Limb (tissue), 2 donors: Measurements from ENCODE around the gene CCDC171.
"Not testable (repeated sequence)": the region's sequence is repeated elsewhere in the genome, so short reads cannot be mapped to it uniquely, and the experiment has no call there.

Experiments
- DNase-seq, 2 donors: peaks; one replicate each; pipeline ENCODE4 v3.0.0-alpha.2; 2016; ENCODE audit errors: extremely low spot score in 2 of 2

The CCDC171 gene

DNA sequence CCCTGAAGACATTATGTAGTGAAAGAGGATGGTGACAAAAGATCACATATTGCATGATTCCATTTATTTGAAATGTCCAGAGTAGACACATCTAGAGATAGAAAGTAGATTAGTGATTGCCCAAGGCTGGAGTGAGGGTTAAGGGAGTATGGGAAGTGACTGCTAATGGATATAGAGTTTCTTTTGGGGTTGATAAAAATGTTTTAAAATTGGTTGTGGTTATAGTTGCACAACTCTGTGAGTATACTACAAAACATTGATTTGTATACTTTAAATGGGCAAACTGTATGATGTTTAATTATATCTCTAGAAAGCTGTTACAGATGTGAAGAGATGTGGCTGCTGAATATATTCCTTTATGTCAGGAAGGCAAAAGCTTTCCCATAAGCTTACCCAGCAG, 202.8 kb downstream of the CCDC171 start:
- no peak for DNase-seq

DNA sequence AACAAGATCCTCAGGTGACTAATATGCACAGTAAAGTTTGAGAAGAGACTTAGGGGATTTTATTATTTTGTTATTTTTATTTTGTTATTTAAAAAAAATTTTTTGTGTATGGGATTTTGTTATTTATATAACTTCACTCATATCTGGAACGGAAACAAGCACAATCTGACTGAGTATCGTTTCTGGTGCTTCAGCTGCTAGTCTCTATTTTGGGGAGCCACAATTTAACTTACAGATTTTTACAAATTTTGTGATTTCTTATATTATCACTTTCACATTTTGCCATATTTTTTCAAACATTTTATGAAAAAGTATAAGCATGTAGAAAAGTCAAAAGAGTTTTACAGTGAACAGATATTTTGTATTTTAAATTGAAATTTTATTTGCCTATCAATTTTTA, 208.7 kb downstream of the CCDC171 start:
- DNase-seq: no peak

DNA sequence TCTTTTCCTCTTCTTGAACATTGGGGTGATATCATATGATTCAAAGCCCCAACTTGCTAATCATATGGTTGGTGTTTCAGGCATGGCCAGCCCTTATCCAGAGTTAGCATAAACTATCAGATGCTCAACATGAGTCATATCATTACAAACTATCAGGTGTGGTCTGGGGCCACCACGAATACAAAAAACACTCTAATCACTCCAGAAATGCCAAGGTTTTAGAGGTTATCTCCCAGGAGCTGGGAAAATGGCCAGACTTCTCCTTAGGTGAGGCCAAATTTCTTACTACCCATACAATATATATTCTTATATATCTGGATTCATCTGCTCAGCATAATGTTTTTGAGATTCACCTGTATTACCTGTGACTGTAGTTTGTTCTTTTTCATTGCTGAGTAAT, 210.5 kb downstream of the CCDC171 start:
- no peak for DNase-seq

DNA sequence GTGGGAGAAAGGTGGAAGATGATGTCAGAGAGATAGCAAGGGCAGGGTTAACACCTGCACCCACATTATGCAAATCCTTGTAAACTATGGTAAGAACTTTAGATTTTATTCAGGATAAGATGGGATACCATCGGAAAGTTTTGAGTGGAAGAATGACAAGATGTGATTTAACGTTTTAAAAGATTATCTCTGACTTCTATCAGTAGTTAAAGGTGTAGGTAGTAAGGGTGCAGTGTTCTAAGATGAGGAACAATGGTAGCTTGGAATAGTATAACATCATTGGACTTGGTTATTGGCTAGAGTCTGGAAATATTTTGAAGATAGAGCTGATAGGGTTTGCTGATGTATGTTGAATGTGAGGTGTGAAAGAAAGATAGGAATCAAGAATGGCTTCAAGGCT, 211.3 kb downstream of the CCDC171 start:
- DNase-seq: no peak

DNA sequence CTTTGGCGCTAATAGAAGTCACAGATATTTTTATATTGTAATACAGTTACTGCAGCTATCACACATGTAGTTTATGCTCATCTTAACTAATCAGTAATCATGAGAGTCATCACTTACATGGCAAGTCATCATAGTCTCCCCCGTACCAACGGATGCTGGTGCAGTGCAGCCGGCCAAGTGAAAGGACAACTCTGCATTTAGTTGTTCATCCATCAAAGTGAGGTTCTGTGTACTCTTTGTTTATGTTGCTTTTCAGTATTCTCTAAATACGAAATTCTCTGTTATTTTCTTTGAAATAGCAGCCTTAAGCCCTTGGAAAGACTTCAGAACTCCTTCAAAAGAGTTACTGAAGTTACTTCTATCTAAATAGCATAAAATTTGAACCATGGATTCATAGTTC, 216.7 kb downstream of the CCDC171 start:
- no peak for DNase-seq

DNA sequence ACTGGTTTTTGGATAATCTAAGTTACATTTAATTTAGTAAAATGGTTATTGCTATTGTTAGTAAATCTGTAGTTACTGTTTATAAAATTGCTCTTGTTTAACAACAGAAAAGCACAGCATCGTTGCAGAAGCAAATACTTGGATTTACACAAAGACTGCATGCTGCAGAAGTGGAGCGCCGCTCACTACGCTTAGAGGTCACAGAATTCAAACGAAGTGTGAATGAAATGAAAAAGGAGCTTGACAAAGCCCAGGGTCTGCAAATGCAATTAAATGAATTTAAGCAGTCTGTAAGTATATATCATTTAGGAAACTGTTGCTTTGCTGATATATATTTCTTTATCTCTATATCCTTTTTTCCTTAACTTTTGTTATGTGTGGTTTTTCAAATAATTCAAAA, 226.0 kb downstream of the CCDC171 start:
- no peak for DNase-seq

DNA sequence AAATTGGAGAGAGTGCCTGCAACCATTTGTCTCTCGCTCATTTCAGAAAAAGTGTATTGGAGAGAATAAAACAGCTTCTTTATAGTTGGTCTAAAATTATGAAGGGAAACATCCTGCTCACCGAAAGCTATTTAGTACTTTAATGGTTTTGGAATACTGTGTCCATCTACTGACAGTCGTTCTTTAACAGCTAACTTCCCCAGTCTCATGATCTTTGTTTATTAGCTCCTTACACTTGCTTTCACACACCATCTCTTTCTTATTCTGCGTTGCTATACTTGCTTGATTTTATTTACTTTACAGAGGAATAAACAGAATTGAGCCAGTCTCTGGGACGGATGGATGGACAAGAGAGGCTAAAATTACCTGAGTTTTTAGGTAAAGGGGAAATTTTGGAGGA, 229.3 kb downstream of the CCDC171 start:
- no peak for DNase-seq

DNA sequence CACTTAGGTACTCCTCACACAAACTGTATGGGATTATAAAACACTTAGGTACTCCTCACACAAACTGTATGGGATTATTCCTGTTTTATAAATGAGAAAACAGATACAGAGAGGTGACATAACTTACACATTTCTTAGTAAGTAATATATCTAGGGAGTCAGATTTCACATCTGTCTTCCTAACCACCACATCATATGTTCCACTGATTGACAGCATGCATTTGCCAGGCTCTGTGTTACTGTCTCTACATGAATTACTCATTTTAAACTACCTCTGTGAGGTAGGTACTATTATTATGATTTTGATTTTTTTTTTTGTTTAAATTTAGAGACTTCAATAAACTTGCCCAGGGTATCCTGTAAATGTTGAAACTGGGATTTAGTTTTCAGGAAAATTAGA, 232.7 kb downstream of the CCDC171 start:
- no peak for DNase-seq

DNA sequence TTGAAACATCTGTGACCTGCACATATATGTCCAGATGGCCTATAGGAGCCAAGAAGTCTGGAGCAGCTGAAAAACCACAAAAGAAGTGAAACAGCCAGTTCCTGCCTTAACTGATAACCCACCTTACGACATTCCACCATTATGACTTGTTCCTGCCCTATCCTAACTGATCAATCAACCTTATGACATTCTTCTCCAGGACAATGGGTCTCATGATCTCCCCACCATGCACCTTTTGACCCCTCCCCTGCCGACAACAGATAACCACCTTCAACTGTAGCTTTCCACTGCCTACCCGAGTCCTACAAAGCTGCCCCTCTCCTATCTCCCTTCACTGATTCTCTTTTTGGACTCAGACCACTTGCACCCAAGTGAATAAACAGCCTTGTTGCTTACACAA, 233.8 kb downstream of the CCDC171 start:
- no peak for DNase-seq

DNA sequence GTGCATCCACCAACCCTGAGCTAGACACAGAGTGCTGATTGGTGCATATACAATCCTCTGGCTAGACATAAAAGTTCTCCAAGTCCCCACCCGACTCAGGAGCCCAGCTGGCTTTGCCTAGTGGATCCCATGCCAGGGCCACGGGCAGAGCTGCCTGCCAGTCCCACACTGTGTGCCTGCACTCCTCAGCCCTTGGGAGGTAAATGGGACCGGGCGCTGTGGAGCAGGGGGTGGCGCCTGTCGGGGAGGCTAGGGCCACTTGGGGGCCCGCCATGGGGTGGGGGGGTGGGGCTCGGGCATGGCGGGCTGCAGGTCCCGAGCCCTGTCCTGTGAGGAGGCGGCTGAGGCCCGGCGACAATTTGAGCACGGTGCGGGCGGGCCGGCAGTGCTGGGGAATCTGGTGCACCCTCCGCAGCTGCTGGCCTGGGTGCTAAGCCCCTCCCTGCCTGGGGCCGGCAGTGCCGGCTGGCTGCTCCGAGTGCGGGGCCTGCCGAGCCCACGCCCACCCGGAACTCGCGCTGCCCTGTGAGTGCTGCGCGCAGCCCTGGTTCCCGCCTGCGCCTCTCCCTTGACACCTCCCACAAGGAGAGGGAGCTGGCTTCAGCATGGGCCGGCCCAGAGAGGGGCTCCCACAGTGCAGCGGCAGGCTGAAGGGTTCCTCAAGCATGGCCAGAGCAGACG, 257.5 kb downstream of the CCDC171 start:
- DNase-seq: not testable (repeated sequence)

DNA sequence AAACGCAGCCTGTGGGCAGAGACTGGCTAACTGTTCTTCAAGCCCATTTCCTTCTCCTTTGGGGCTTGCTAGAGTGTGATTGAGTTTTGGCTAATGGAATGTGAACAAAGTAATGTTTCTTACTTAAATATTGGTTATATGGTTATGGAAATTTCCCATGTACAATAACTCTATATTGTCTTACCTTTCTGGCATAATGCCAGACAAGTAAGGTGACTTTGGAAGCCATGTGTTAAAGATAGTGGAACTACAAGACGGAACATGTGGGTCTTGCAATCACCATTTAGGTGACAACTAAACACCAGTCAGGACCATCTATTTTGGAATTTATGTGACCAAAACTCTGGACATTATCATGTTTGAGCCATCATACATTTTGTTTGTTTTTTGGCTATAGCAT, 260.2 kb downstream of the CCDC171 start:
- no peak for DNase-seq

DNA sequence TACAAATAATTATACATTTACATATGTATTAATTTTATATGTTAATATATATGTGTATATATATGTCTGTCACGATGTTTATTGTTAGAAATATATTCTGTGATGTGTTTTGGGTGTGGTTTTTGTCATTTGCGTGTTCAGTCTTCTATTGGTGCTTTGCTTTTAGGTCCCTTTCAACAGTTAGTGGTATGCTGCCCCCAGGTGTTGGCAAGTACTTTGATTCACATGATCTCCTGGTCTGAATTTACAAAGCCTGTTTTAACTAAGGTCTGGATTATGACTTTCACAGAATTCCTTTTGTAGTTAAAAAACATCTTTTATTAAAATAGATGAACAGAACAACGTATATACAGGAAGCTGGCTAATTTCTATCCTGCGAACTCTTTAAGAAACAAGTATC, 271.5 kb downstream of the CCDC171 start:
- no peak for DNase-seq

DNA sequence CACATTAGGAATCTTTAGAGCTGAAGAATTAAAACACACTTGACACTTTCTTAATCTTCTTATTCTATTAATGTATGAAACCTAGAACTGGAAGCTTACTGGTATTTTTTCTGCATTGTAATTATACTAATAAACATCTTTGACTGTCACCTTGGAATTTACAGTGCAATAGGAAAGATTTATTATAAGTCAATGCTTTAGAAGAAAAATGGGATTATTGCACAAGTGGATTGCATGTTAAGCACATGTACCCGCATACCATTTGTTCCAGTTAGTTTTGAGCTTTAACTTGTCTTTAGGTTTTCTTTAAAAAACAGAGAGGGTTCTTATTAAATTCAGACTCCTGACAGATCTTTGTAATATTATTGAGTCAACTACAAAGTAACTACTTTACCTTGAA, 278.5 kb downstream of the CCDC171 start:
- DNase-seq: no peak

DNA sequence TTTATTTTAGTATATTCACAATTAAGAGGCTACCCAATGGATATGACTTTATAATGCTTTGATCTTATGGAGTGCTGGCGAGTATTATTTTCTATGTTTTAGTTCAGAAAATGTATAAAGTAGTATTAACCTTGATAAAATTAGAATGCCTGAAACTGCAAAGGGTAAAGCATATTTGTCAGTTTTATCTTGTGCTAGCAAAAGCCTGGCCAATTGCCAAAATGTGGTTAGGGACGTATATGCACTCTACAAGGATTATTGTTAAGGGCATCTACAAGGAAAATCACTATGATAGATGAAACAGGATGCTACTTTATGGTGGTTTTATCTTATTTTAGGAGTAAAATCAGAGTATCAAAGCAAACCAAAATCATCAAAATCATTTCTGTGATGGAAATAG, 281.7 kb downstream of the CCDC171 start:
- no peak for DNase-seq

DNA sequence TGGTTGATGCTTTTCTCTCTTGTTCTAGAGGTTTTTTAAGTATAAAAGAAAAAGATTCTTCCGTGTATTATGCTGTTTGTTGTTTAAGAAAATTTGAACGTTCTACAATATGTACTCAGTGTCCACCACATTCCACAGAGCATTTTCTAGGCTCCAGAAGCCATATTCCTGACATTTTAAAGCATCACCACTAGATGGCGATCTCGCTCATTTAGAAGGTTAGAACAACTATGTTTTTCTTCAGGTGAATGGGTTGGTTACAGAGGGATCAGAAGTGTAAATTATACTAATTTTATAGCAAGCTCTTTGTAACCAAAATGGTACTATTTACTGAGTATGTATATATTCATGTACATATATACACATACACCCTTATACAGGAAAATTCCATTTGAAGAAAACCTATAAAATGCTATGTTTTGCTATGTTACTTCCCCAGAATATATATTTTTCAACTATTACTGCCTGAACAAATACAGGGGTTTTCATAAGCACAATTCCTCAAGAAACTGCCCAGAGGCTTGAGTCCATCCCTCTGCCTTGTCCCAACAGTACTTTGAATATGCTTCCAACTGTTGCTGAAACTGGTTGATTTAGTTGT, 284.3 kb downstream of the CCDC171 start:
- peak; percentile 28 to 86 for DNase-seq

DNA sequence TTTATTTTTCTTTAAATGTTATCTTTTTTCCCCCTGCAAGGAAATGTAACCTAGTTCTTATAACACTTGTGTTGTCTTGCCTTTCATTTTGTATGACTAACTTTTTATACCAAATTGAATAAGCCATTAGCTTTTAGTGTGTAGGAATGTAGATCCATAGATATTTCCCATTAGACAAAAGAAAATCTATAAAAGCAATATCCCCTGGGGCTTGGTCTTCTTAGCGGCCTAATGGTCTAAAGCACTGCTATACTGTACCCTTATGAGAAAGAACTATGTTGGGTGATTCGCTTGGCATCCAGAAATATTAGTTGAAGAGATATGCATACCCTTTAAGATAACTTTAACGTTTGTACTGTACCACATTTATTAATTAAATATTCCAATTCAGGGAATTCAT, 289.2 kb downstream of the CCDC171 start:
- DNase-seq: no peak

DNA sequence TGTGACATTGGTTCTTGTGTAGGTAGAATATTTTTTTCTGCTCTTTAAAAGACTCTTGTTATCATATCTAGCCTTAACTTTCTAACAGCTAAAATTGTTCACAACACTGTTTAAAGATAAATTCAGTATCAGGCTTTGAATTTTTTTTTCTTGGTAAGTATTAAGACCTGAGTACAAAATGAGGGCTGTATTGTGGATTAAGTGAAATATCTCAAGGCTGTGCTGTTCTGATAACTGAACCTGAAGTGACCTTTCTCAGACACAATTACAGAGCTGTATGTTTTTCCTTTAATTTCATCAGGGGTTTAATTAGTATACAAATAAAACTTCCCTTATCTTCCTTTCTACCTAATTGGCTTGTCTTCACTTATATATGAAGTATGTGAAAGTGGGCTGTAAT, 290.5 kb downstream of the CCDC171 start:
- no peak for DNase-seq

DNA sequence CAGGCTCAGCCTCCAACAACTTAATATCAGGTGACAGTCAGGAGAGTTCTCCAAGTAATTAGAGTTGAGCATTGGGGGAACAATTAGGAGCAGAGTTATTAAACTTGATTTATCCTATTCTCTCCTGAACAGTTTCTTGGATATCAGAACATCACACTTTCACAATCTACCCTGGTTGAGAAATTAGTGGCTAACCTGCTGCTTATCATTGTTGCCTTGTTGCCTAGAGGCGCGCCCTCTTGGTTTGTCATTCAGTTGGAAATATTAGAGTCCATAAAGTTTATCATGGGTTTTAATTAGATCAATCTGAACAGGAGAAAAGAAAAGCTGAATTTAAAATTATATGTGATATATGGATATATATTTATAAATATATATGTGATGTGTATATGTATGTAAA, 291.1 kb downstream of the CCDC171 start:
- no peak for DNase-seq

DNA sequence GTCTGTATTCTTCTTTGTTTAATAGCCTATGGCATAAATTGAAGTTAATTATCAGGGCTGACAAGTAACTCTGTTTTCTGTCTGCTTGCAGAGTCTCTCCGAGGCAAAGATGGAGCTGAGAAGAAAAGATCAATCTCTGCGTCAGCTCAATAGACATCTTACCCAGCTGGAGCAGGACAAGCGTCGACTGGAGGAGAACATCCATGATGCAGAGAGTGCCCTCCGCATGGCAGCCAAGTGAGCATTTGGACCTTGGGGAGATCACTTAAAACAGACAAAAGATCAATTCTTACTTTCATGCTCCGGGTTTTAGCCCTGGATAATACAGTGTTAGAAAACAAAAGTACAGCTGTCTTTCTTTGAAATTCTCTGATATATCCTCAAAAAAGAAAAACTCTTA, 293.8 kb downstream of the CCDC171 start:
- no peak for DNase-seq

DNA sequence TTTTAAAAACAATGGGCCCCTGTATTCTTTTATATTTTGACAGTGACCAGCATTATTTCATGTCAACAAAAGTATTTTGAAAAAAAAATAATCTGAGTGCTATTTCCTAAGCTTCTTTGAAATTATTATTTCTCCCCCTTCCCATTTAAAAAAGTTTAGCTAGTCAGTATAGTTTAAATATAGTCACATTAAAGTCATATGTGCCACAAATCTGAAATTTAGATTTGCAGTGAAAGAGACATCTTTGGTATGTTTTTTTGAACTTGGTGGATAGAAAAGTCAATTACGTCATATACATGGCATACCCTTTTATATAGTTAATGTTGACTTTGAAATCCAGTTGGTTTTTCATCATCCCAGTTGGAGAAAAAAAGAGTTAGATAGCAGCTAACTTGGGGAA, 297.0 kb downstream of the CCDC171 start:
- no peak for DNase-seq

DNA sequence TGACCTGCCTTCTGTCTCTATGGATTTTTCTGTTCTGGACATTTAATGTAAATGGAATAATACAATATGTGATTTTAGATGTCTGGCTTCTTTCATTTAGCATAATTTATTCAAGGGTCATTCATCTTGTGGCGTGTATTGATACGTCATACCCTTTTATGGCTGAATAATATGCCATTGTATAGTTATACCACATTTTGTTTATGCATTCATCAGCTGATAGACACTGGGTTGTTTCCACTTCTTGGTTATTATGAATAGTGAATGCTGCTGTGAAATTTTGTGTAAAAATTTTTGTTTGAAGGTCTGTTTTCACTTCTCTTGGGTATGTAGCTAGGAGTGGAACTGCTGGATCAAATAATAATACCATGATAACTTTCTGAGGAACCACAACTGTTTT, 298.9 kb downstream of the CCDC171 start:
- DNase-seq: no peak

DNA sequence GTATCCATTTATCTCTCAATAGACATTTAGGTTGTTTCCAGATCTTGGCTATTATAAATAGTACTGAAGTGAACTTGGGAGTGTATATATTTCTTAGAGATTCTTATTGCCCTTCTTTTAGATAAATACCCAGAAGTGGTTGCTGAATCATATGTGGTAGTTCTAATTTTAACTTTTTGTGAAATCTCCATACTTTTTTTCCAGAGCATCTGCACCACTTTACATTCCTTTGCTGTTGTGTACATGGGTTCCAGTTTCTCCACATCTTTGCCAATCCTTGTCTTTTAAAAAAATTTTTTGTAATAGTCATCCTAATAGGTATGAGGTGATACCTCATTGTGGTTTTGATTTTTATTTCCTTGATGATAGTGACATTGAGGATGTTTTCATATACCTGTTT, 303.7 kb downstream of the CCDC171 start:
- no peak for DNase-seq

DNA sequence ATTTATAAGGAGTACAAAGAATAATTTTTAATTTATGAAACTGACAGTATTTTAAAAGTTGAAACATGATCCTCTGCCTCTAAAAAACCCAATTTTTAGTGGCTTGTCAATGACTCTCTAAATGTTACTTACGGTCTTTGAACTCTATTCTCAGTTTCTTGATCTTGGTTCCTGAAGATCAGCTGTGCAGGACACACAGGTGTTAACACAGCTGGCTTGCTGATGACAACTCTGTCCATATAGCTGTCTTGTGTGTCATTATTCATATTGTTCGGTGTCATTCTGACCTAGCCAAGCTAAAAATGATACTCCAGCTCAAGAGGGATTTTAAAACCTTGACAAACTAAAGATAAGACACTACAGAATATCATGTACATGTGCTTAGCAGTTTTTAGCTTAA, 314.5 kb downstream of the CCDC171 start:
- no peak for DNase-seq

DNA sequence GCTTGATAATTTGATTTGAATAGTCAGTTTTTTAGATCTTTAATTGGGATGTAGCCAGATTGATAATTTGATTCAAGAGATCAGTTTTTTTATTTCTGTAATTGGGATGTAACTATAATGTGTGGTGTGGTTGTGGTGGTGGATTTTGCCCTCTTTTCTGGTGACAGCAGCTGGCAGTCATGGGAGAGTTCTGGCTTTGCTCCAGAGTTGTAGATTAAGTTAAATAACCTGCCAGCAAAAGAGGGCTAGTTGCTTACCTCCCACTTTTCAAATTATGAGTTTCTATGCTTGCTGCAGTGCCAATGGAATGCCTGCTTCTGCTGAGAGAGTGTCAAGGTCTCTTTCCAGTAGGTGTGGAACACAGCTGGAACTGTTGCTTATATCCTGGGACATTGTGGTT, 315.1 kb downstream of the CCDC171 start:
- no peak for DNase-seq
